Activated CD8-positive, alpha-beta memory T cell treated with anti-CD3 and anti-CD28 coated beads for 4 hours (primary cell): ENCODE measurements around the gene FAM76B.

Experiments
- DNase-seq, 2 donors: peaks; one replicate each; pipeline ENCODE4 v3.0.0-alpha.2; 2020; ENCODE audit warnings: low read depth in 2 of 2

Gene FAM76B

GRCh38 chr11:95792200-95792599, 2.6 kb upstream of the FAM76B start:
- DNase-seq, result no peak

DNA sequence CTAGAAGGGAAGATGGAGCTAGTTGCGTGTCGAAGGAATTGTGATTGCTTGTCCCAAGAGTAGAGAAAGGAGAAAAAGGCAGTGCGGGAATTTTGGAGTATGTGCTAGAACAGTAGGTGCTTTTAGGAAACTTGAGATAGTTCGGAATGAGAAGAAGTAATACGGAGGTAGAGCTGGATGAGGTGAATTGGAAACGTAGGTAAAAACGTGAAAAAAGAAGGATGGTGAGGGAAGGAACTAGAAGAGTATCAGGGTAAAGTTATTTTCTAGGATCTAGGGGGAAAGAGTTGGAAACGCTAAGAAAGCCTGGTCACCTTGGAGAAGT, 2.1 kb upstream of the FAM76B start:
- no peak for DNase-seq

DNA sequence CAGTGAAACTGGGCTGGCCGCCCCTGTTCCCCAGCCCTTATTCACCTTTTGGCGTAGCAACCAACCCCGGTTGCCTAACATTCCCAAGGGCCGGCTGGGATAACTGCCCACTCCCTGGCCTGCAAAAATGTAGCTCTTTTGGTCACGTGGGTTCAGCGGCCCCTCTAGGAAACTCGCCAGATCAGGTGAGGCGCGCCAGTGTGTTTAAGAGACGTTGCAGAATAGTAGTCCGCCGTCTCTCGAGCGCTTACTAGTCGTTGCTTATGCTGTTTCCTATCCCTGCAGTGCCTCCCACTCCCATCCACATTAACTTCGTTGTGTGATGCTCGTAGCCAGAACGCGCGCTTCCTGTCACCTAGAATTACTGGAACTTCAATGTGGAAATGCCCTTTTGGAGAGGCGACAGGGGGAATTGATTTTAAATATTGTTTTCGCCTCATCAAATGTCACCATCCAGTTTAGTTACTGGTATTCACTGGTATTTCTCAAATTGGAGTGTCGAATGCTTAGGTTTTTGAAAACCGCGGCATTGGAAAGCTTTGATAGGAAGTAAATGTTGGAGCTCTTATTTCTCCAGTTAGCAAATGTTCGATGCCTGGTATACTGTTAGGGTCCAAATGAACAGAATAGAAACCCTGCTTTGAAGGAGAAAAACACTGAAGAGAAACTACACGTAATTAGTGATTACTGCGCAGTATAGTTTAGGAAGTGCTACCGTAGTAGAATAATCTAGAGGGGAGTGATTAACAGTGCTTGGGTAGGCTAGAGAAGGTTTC, 1.5 kb upstream of the FAM76B start:
- DNase-seq, result peak; percentile 0 to 8

GRCh38 chr11:95790123-95790932, 746 bp upstream of the FAM76B start, which contains the start of gene CEP57:
Gene CEP57 (plus strand): TSS chr11:95790498. CDS start chr11:95790699, 201 bp downstream.
- peak; percentile 92 to 96 for DNase-seq

GRCh38 chr11:95788921-95789505, 569 bp downstream of the FAM76B start:
- DNase-seq, result peak in 1 of 2 donors; percentile 1

GRCh38 chr11:95780544-95780943, 9.0 kb downstream of the FAM76B start:
- DNase-seq, result no peak

- DNase-seq, result no peak
Measured at GRCh38 chr11:95778699-95779098, 10.9 kb downstream of the FAM76B start.

GRCh38 chr11:95776859-95777258, 12.7 kb downstream of the FAM76B start:
- DNase-seq, result no peak

GRCh38 chr11:95768521-95768920, 21.1 kb downstream of the FAM76B start:
- DNase-seq, result no peak

- DNase-seq, result no peak
Measured at GRCh38 chr11:95767498-95767897, 22.1 kb downstream of the FAM76B start.

GRCh38 chr11:95766701-95767100, 22.9 kb downstream of the FAM76B start:
- DNase-seq, result no peak

DNA sequence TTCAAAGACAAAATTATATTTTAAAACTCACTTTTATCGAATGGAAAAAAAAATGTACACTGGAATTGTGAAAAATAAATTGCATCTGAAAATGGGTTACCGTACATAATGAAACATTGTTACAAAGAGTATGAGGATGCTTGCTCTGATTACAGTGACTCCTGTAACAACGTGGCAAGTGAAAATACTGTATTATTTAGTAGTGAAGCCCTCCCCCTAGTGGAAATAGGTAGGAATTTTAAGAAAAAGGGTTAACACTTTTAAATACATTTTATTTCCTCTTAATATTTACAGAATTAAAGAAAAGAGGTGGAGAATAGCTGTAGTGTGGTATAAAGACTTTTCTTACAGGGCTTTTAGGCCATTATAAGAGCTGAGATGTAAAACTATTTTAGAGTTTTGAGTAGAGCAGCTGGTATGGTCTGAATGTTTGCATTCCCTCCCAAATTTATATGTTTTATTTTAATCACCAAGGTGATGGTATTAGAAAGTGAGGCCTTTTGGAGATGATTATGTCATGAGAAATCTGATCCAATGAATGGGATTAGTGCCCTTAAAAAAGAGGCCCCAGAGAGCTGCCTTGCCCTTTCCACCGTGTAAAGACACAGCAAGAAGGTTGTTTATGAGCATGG, 25.2 kb downstream of the FAM76B start:
- no peak for DNase-seq

GRCh38 chr11:95762534-95762933, 27.0 kb downstream of the FAM76B start:
- DNase-seq, result no peak

DNA sequence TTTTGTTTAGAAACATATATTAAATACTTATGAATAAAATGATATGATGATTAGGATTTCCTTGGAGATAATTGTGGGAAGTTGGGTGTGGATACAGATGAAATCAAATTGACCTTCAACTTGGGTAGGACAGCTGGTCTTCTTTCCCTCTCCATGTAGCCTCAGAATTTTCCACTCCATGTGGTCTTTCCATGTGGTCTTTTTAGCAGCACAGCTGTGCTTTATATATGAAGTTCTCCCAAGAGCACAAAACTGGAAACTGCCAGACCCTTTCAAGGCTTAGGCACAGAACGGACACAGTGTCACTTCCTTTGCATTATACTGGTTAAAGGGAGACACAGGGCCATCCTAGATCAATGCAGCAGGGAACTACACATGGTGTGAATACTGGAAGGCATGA, 28.6 kb downstream of the FAM76B start:
- DNase-seq, result no peak

DNA sequence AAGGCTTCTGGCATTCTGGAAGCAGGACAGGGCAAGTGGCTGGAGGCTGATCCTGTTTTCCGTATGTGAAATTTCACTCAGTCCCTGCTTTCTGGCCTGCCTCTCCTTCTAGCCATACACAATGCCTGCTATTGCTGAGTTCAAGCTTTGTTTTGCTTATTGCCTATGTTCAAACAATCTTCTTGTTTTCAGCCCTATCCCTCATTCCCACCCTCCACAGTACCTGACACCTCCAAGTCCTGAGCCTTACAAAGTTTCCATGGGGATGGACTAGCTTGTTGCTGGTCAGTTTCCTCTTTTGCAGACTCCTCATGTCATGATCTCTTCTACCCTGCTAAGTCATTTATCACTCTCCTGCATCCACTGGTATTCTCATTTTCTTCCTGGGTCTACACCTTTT, 38.1 kb downstream of the FAM76B start:
- DNase-seq, result no peak

DNA sequence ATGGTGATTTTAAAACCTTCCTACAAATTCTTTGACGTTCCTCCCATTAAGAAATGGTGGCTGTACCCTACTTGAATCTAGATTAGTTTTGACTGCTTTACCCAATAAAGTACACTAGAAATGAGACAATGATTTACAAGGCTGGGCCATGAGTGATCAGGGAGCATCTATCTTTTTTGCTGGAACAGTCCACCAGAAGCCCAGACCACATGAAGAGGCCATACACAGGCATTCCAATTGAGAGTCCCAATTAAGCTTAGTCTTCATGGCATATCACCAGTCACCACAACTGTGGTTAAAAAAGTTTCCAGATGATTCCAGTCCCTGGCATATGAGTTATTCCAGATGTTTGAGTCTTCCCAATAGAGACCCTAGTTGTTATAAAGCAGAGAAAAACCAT, 39.5 kb downstream of the FAM76B start:
- no peak for DNase-seq

DNA sequence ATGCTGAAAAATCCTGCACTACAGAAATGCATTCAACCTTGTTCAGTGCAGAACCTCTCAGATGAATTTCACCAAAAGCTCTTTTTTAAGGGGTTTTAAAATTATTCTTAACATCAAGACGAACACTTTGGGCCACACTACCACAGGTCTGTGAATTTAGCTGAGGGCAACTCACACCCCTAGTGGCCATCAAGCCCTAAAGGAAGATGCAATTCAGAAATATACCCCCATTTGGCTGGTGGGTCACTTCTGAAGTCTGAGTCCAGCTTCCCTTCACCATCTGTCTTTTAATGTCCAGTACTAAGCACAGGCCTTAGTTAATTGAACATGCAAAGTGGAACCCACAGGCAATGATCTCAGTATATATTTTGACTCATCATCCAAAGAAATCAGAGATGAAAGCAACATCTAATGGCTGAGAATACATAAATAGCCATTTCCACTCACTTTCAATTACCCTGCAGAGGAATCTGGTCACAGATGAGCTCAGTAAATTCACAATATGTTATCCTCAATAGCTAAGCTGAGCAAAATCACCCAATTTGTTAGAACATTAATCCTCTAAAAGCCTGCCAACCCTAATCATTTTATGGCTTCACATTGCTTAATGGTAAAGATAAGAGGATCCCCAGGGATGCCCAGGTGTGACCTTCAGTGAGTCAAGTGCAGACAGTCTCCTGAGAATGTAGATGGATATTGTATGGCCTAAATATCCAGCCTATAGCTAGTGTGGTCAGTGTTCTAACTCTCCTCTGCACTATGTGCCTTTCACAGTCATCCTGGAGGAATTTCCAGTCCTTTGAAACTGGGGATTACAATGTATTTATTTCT, 50.3 kb downstream of the FAM76B start:
- DNase-seq, result no peak

- no peak for DNase-seq
Measured at GRCh38 chr11:95736809-95737208, 52.8 kb downstream of the FAM76B start.

- DNase-seq, result no peak
Measured at GRCh38 chr11:95736355-95736754, 53.2 kb downstream of the FAM76B start.

- no peak for DNase-seq
Measured at GRCh38 chr11:95734009-95734572, 55.5 kb downstream of the FAM76B start.
